Measurements from ENCODE around the gene SMURF1. TPM values are rescaled to one million over a fixed set of nuclear protein-coding genes. Genes with fewer than 3 reads are reported as not detected.

The SMURF1 gene
- total and polyA plus RNA-seq, 2 experiments from 2014 or later = 6.8 to 19.1 TPM

DNA sequence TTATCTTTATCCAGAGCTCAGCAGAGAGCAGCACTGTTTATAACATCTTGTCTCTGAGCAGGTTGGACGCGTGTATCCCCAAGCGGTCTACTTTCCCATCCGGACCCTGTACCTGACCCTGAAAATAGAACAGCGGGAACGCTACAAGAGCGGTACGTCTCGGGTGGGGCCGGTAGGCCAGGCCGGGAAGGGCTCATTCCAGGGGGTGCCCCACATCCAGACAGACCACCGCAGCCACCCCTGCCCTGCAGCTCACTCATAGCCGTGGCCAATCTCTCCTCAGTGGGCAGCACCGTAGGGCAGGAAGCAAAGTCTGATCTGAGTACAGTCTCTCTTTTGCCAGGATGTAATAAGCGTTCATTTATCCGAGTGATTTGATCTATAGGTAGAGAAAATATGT lies 151.8 kb downstream of the SMURF1 start:
- in situ Hi-C loops (cut with MboI) = no loop called here

GRCh38 chr7:98991141-98991540 lies 152.8 kb downstream of the SMURF1 start:
- no peak overlapping the region for H3K4me2 ChIP-seq (ENCODE audit: unreplicated experiment)
- no peak overlapping the region for H3K9ac ChIP-seq
- 95 to 97% methylated on average over 14 of the region's 14 CpGs for WGBS, 2 experiments (ENCODE audit: low coverage in 1 of 2, low lambda C conversion rate in 2 of 2, missing lambda C conversion rate in 2 of 2)
- TF ChIP-seq EZH2phosphoT487 (IDR thresholded peaks at IDR 0.05; ENCODE audit: insufficient read depth, low read depth) = no peak
- TF ChIP-seq EZH2 (IDR thresholded peaks at IDR 0.05; ENCODE audit: insufficient read depth, poor library complexity, severe bottlenecking) = no peak
- H3K79me2 ChIP-seq (ENCODE audit: insufficient read depth) = no peaks in the 10 kb centered on the region
- no peak overlapping the region for H3K4me3 ChIP-seq
- H3K4me1 ChIP-seq (ENCODE audit: insufficient read depth) = no peaks in the 10 kb centered on the region
- no peak overlapping the region for H2AFZ ChIP-seq
- H3F3A ChIP-seq (ENCODE audit: insufficient read depth) = no peaks in the 10 kb centered on the region
- in situ Hi-C loops (cut with MboI) = no loop called here
- H3K9me2 ChIP-seq (ENCODE audit: insufficient read depth) = no peaks in the 10 kb centered on the region
- no peaks in the 10 kb centered on the region for H3K27me3 ChIP-seq (replicated peaks; ENCODE audit: insufficient read depth)
- H3K9me3 ChIP-seq (ENCODE audit: low read depth) = no peaks in the 10 kb centered on the region
- H3K36me3 ChIP-seq (ENCODE audit: low read depth) = peaks cover 68% of the 10 kb centered on the region
- H4K20me1 ChIP-seq (ENCODE audit: insufficient read depth) = no peaks in the 10 kb centered on the region
- DNase-seq = no peak
- H3K27ac ChIP-seq = no peak overlapping the region

More for the DNA sequence above, 151.8 kb downstream of the SMURF1 start:
- no peak overlapping the region for H3K27ac ChIP-seq
- no peak overlapping the region for H2AFZ ChIP-seq
- no peaks in the 10 kb centered on the region for H4K20me1 ChIP-seq (ENCODE audit: insufficient read depth)
- H3K4me1 ChIP-seq (ENCODE audit: insufficient read depth) = no peaks in the 10 kb centered on the region
- no peak for TF ChIP-seq EZH2phosphoT487 (IDR thresholded peaks at IDR 0.05; ENCODE audit: insufficient read depth, low read depth)
- TF ChIP-seq EZH2 (IDR thresholded peaks at IDR 0.05; ENCODE audit: insufficient read depth, poor library complexity, severe bottlenecking) = no peak
- H3K9ac ChIP-seq = no peak overlapping the region
- 96 to 100% methylated on average over 16 of the region's 16 CpGs for WGBS, 2 experiments (ENCODE audit: low coverage in 1 of 2, low lambda C conversion rate in 2 of 2, missing lambda C conversion rate in 2 of 2)
- H3K27me3 ChIP-seq (replicated peaks; ENCODE audit: insufficient read depth) = no peaks in the 10 kb centered on the region
- peaks cover 68% of the 10 kb centered on the region for H3K36me3 ChIP-seq (ENCODE audit: low read depth)
- DNase-seq = no peak
- no peaks in the 10 kb centered on the region for H3K9me2 ChIP-seq (ENCODE audit: insufficient read depth)
- H3K4me3 ChIP-seq = no peak overlapping the region
- H3F3A ChIP-seq (ENCODE audit: insufficient read depth) = no peaks in the 10 kb centered on the region
- no peak overlapping the region for H3K4me2 ChIP-seq (ENCODE audit: unreplicated experiment)
- H3K79me2 ChIP-seq (ENCODE audit: insufficient read depth) = no peaks in the 10 kb centered on the region
- no peaks in the 10 kb centered on the region for H3K9me3 ChIP-seq (ENCODE audit: low read depth)

DNA sequence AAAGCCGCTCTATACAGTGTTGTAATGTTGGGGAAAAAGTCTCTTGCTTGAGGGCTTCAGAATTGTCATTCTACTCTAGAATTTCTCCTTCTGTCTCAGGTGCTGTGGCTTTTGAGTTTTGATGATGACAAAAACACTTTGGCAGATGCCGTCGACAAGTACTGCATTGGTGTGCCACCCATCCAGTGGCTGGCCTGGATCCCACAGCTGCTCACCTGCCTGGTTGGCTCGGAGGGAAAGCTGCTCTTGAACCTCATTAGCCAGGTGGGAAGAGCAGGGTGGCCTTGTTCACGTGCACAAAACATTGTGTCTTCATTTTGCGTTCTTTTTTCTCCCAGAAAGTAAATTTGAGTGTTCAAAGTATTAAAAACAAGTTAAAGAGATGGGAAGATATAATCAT lies 153.6 kb downstream of the SMURF1 start:
- Histone ChIP-seq H3K9ac (no peak overlapping the region), H3K9me2 (ENCODE audit: insufficient read depth) (no peaks in the 10 kb centered on the region), H3K4me1 (ENCODE audit: insufficient read depth) (no peaks in the 10 kb centered on the region), H3K36me3 (ENCODE audit: low read depth) (peaks cover 74% of the 10 kb centered on the region), H3K4me2 (ENCODE audit: unreplicated experiment) (no peak overlapping the region), H3K27ac (no peak overlapping the region), H3F3A (ENCODE audit: insufficient read depth) (no peaks in the 10 kb centered on the region), H3K4me3 (no peak overlapping the region), H3K79me2 (ENCODE audit: insufficient read depth) (no peaks in the 10 kb centered on the region), H2AFZ (no peak overlapping the region), H3K27me3 (replicated peaks; ENCODE audit: insufficient read depth) (no peaks in the 10 kb centered on the region), H4K20me1 (ENCODE audit: insufficient read depth) (no peaks in the 10 kb centered on the region), H3K9me3 (ENCODE audit: low read depth) (no peaks in the 10 kb centered on the region)
- DNase-seq = no peak
- no peak for TF ChIP-seq EZH2 (IDR thresholded peaks at IDR 0.05; ENCODE audit: insufficient read depth, poor library complexity, severe bottlenecking)
- TF ChIP-seq EZH2phosphoT487 (IDR thresholded peaks at IDR 0.05; ENCODE audit: insufficient read depth, low read depth) = no peak
- WGBS, 2 experiments (ENCODE audit: low coverage in 1 of 2, low lambda C conversion rate in 2 of 2, missing lambda C conversion rate in 2 of 2) = 98 to 100% methylated on average over 6 of the region's 6 CpGs
- in situ Hi-C loops (cut with MboI) = no loop called here

DNA sequence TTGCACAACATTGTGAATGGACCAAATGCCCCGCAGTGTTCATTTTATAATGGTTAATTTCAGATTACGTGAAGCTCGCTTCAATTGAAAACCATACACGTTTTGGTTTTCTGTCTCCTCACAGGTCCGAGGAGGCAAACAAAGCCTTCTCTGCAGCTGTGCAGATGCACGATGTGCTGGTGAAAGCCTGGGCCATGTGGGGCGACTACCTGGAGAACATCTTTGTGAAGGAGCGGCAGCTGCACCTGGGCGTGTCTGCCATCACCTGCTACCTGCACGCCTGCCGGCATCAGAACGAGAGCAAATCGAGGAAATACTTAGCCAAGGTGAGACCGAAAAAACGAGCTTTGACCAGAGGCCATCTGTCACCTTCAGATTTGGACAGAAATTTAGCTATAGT lies 155.3 kb downstream of the SMURF1 start:
- WGBS, 2 experiments (ENCODE audit: low coverage in 1 of 2, low lambda C conversion rate in 2 of 2, missing lambda C conversion rate in 2 of 2) = 92 to 95% methylated on average over 15 of the region's 15 CpGs

DNA sequence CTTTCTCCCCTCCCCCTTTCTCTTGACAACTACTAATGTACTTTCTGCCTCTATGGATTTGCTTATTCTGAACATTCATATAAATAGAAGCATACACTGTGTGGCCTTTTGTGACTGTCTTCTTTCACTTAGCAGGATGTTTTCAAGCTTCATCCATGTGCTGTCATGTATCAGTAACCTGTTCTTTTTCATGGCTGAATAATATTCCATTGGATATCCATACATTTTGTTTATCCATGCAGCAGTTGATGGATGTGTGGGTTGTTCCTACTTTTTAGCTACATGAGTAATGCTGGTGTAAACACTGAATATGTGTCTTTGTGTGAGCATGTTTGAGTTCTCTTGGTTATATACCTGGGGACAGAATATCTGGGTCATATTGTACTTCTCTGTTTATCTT lies 158.0 kb downstream of the SMURF1 start:
- H3K4me1 ChIP-seq (ENCODE audit: insufficient read depth) = no peaks in the 10 kb centered on the region
- no peak overlapping the region for H3K4me2 ChIP-seq (ENCODE audit: unreplicated experiment)
- no peaks in the 10 kb centered on the region for H3F3A ChIP-seq (ENCODE audit: insufficient read depth)
- DNase-seq = no peak
- no peak overlapping the region for H3K27ac ChIP-seq
- in situ Hi-C loops (cut with MboI) = no loop called here
- H3K79me2 ChIP-seq (ENCODE audit: insufficient read depth) = no peaks in the 10 kb centered on the region
- H3K36me3 ChIP-seq (ENCODE audit: low read depth) = peaks cover 78% of the 10 kb centered on the region
- no peaks in the 10 kb centered on the region for H3K27me3 ChIP-seq (replicated peaks; ENCODE audit: insufficient read depth)
- H4K20me1 ChIP-seq (ENCODE audit: insufficient read depth) = no peaks in the 10 kb centered on the region
- TF ChIP-seq EZH2phosphoT487 (IDR thresholded peaks at IDR 0.05; ENCODE audit: insufficient read depth, low read depth) (no peak), EZH2 (IDR thresholded peaks at IDR 0.05; ENCODE audit: insufficient read depth, poor library complexity, severe bottlenecking) (no peak)
- H3K9me2 ChIP-seq (ENCODE audit: insufficient read depth) = no peaks in the 10 kb centered on the region
- no peaks in the 10 kb centered on the region for H3K9me3 ChIP-seq (ENCODE audit: low read depth)
- H3K4me3 ChIP-seq = no peak overlapping the region
- no peak overlapping the region for H2AFZ ChIP-seq
- H3K9ac ChIP-seq = no peak overlapping the region

More for the DNA sequence above, 155.3 kb downstream of the SMURF1 start:
- TF ChIP-seq EZH2 (IDR thresholded peaks at IDR 0.05; ENCODE audit: insufficient read depth, poor library complexity, severe bottlenecking) (no peak), EZH2phosphoT487 (IDR thresholded peaks at IDR 0.05; ENCODE audit: insufficient read depth, low read depth) (no peak)
- Histone ChIP-seq H3K27ac (no peak overlapping the region), H3K79me2 (ENCODE audit: insufficient read depth) (no peaks in the 10 kb centered on the region), H3K9ac (no peak overlapping the region), H4K20me1 (ENCODE audit: insufficient read depth) (no peaks in the 10 kb centered on the region), H3K9me2 (ENCODE audit: insufficient read depth) (no peaks in the 10 kb centered on the region), H3K4me3 (no peak overlapping the region), H3K27me3 (replicated peaks; ENCODE audit: insufficient read depth) (no peaks in the 10 kb centered on the region), H3K9me3 (ENCODE audit: low read depth) (no peaks in the 10 kb centered on the region), H3K36me3 (ENCODE audit: low read depth) (peaks cover 88% of the 10 kb centered on the region), H3F3A (ENCODE audit: insufficient read depth) (no peaks in the 10 kb centered on the region), H3K4me2 (ENCODE audit: unreplicated experiment) (no peak overlapping the region), H2AFZ (no peak overlapping the region), H3K4me1 (ENCODE audit: insufficient read depth) (no peaks in the 10 kb centered on the region)
- in situ Hi-C loops (cut with MboI) = no loop called here
- no peak for DNase-seq

All from GM23248 (cell line).